HG03175 (cell line): ENCODE results near the gene NFE2.
A peak's percentile ranks its signal among the peaks of the same experiment; 100 is the strongest.

ENCODE experiments used
- ATAC-seq: cut with Tn5 transposase; IDR thresholded peaks from one replicate; pipeline ENCODE4 v1.9.1; 2021; ENCODE audit warnings: mild to moderate bottlenecking, moderate library complexity; ENCODE audit not compliant: unreplicated experiment

The NFE2 gene

DNA sequence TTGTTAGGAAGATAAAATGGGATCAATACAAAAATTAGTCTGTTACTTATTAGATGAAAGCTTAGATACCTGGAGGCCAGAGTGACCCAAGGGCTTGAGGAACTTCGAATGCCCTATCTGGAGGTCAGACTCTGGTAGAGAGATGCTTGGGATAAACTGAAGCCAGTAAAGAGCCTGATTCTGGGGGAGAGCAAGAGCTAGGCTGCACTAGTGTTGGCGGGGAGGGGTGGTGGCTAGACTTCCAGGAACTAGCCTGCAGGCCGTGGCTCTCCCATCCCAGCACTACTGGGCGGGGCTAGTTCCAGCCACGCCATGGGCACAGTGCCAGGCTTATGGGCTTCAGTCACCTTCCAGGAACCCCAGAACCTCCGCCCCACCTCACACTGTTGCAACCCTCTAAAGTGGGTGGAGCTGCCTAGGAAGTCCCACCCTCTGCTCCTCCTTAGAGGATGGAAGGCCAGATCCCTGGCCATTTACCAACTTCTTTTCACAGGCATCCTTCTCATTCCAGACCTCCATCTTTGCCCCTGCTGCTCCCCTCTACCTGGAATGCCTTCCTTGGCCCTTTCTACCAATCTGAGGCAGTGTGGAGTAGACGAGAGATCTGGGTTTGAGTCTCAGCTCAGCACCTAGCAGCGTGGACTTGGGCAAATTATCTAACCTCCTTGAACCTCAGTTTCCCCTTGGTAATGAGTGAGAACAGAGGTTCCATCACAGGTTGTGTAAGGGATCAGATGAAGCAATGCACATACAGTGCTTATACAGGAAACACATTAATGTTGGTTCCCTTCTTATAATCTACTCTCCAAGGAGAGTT, 6.3 kb upstream of the NFE2 start:
- no peak for ATAC-seq

GRCh38 chr12:54304187-54304810, 3.5 kb upstream of the NFE2 start:
- no peak for ATAC-seq

- no peak for ATAC-seq
Measured at GRCh38 chr12:54303640-54304039, 2.8 kb upstream of the NFE2 start.

- ATAC-seq, result no peak
Measured at GRCh38 chr12:54301428-54302048, 723 bp upstream of the NFE2 start.

- ATAC-seq, result no peak
Measured at GRCh38 chr12:54300225-54300731, 537 bp downstream of the NFE2 start.

GRCh38 chr12:54299515-54300224, 1.1 kb downstream of the NFE2 start:
- ATAC-seq, result no peak

GRCh38 chr12:54298904-54299303, 1.9 kb downstream of the NFE2 start:
- no peak for ATAC-seq

GRCh38 chr12:54296393-54297099, 4.3 kb downstream of the NFE2 start:
- ATAC-seq, result no peak

GRCh38 chr12:54294953-54295566, 5.8 kb downstream of the NFE2 start:
- ATAC-seq, result no peak

- ATAC-seq, result peak; percentile 55
Measured at GRCh38 chr12:54294152-54294952, 6.5 kb downstream of the NFE2 start.

DNA sequence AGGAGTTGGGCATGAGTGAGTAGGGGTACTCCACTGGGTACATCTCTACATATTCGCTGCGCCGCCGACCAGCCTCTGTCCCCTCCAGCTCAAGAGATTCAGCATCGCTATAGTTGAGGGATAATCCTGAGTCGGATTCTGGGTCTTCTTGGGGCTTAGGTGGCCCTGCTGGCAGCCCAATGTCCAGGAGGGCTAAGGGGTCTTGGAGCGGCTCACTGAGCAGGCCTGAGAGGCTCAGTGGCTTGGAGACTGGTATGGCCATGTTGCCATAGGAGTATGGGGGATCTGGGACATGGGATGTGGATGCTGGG, 7.9 kb downstream of the NFE2 start:
- no peak for ATAC-seq

GRCh38 chr12:54292083-54292930, 8.5 kb downstream of the NFE2 start:
- ATAC-seq, result no peak

GRCh38 chr12:54287261-54288157, 13.3 kb downstream of the NFE2 start:
- no peak for ATAC-seq

GRCh38 chr12:54286042-54287030, 14.5 kb downstream of the NFE2 start:
- ATAC-seq, result no peak

DNA sequence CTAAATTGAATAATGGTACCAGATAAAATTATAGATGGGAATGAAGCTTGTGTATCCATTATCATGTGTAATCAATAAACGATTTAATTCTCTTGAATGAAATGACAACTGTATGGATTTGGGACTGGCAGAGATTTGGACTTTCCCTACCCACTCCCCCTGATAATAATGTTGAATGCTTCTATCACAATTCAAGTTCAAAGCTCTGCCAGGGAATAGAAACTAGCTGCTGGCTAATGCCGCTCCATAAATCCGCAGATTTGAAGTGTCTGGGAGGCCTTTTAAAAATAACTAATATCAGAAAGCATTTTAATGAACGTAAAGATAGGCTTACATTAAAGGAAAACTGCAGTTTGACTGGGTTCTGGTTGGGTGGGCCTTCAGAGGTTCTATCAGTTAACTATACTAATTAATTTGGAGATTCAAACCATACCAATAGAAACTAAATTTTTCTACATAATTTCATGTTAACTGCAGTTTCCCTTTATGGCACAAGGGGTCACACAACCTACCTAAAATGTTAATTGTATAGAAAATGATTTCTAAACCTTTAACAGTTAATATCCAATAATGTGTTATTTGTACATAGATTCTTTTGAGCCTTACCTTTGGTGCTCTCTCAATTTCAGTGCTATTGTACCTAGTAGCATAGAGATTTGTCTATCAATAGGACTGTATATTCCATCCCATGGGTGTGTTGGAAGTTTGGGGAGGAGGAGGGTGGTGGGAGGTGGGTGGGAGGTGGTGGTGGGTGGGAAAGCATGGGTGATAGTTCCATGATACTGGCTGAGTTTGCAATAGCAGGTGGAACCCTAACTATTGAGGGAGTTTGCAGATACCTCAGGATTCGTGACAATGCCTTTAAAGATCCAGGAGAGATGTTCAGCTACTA, 15.4 kb downstream of the NFE2 start:
- no peak for ATAC-seq
